Endothelial cell of umbilical vein (primary cell): ENCODE data around the gene GPA33. TPM values are rescaled to one million over a fixed set of nuclear protein-coding genes. Genes with fewer than 3 reads are reported as not detected.

Experiments used
- BruUV-seq: library from RNA; stranded (reverse); fragments of 400-500 nt; replicated peaks from 2 replicates; lab custom pipeline; 2021; lab: Mats Ljungman, UMichigan
- CTCF ChIA-PET: fragments of 300-600, 350-600 bp; sonication (Branson Sonifier 250); formaldehyde crosslinking; loops from one replicate; lab custom pipeline; 2021; ENCODE audit warnings: antibody characterized with exemption, inconsistent platforms; lab: Charles Lee
- POLR2A ChIA-PET: fragments of 300-600, 350-600 bp; sonication (Branson Sonifier 250); formaldehyde crosslinking; loops from one replicate; lab custom pipeline; 2021; ENCODE audit warnings: antibody characterized with exemption, inconsistent platforms; lab: Charles Lee
- DNase-seq: peaks from one replicate; pipeline ENCODE4 v3.0.0-alpha.2; 2011; ENCODE audit warnings: low read depth, low spot score
- FAIRE-seq: peaks from 2 replicates; lab custom pipeline; 2011; peaks lifted over from hg19 to GRCh38; lab: Jason Lieb, UNC
- H2AFZ ChIP-seq: 2 replicates; pipeline ENCODE4 v1.6.0; 2012; ENCODE audit warnings: low read depth, low read length, control low read depth, inconsistent platforms
- H3K27ac ChIP-seq: 2 replicates; pipeline ENCODE4 v1.5.1; 2011; ENCODE audit warnings: low read depth, mild to moderate bottlenecking, control low read depth, low read length, moderate library complexity; ENCODE audit not compliant: insufficient read depth
- H3K27me3 ChIP-seq, 2 experiments: 2 replicates each; pipeline versions ENCODE4 v1.6.0 to v1.6.1; 2011; ENCODE audit warnings: low read length in 2 of 2, mixed read lengths in 1 of 2; ENCODE audit not compliant: control insufficient read depth in 2 of 2, insufficient read depth in 2 of 2
- H3K36me3 ChIP-seq, 2 experiments: 2 replicates in 1 of 2; 3 replicates in 1 of 2; pipeline ENCODE4 v1.5.1; 2011; ENCODE audit warnings: low read length in 2 of 2, mild to moderate bottlenecking in 1 of 2, moderate library complexity in 1 of 2; ENCODE audit not compliant: control insufficient read depth in 2 of 2, insufficient read depth in 2 of 2; ENCODE audit errors: extremely low read depth in 1 of 2
- H3K4me1 ChIP-seq: 3 replicates; pipeline ENCODE4 v1.5.1; 2011; ENCODE audit warnings: mild to moderate bottlenecking, low read length; ENCODE audit not compliant: control insufficient read depth, insufficient read depth; ENCODE audit errors: extremely low read depth
- H3K4me2 ChIP-seq: 2 replicates; pipeline ENCODE4 v1.6.1; 2011; ENCODE audit warnings: low read length, control low read depth, mixed read lengths; ENCODE audit not compliant: insufficient read depth
- H3K4me3 ChIP-seq, 3 experiments: fragments of 200-600 bp in 1 of 3; sonication (generic), shearing (Covaris generic) in 1 of 3; replicated peaks in 1 of 3; 2 replicates each; pipeline ENCODE4 v1.5.1; 2011 to 2016; ENCODE audit warnings: control low read depth in 3 of 3, low read length in 3 of 3, mild to moderate bottlenecking in 2 of 3, inconsistent platforms in 1 of 3, low read depth in 1 of 3, moderate library complexity in 1 of 3; ENCODE audit not compliant: insufficient read depth in 1 of 3
- H3K79me2 ChIP-seq: 2 replicates; pipeline ENCODE4 v1.6.0; 2012; ENCODE audit warnings: low read length, inconsistent platforms; ENCODE audit not compliant: control insufficient read depth, insufficient read depth
- H3K9ac ChIP-seq: replicated peaks from 2 replicates; pipeline ENCODE3; 2011; ENCODE audit warnings: low read length, control low read depth; ENCODE audit not compliant: insufficient read depth; ENCODE audit errors: extremely low read depth
- H3K9me1 ChIP-seq: replicated peaks from 3 replicates; pipeline ENCODE4 v1.6.0; 2011; ENCODE audit warnings: mild to moderate bottlenecking, low read length; ENCODE audit not compliant: control insufficient read depth, insufficient read depth; ENCODE audit errors: extremely low read depth
- H3K9me3 ChIP-seq: replicated peaks from 2 replicates; pipeline ENCODE4 v1.5.1; 2012; ENCODE audit warnings: low read length, inconsistent platforms; ENCODE audit not compliant: control insufficient read depth, insufficient read depth
- H4K20me1 ChIP-seq: replicated peaks from 2 replicates; pipeline ENCODE3; 2011; ENCODE audit warnings: mild to moderate bottlenecking, low read length; ENCODE audit not compliant: control insufficient read depth, insufficient read depth; ENCODE audit errors: extremely low read depth
- EZH2 ChIP-seq: IDR thresholded peaks from 2 replicates; pipeline ENCODE4 v1.6.1; 2012; ENCODE audit warnings: borderline replicate concordance, low read depth, mild to moderate bottlenecking, moderate library complexity, low read length, inconsistent platforms; ENCODE audit not compliant: severe bottlenecking
- FOS ChIP-seq: IDR thresholded peaks from 2 replicates; pipeline ENCODE4 v1.6.1; 2011; ENCODE audit warnings: mild to moderate bottlenecking, low read length, moderate library complexity, borderline replicate concordance; ENCODE audit not compliant: insufficient read depth
- GATA2 ChIP-seq: IDR thresholded peaks from 2 replicates; pipeline ENCODE4 v1.7.0; 2011; ENCODE audit warnings: low read depth, mild to moderate bottlenecking, moderate library complexity, mixed read lengths, low read length; ENCODE audit not compliant: insufficient read length, insufficient read depth
- JUN ChIP-seq: IDR thresholded peaks from 2 replicates; pipeline ENCODE4 v1.6.1; 2011; ENCODE audit warnings: borderline replicate concordance, low read depth; ENCODE audit not compliant: insufficient read length, insufficient read depth
- MAX ChIP-seq: IDR thresholded peaks from 2 replicates; pipeline ENCODE4 v1.6.1; 2011; ENCODE audit not compliant: insufficient read depth, insufficient read length
- MYC ChIP-seq: IDR thresholded peaks from one replicate; pipeline ENCODE4 v1.6.1; 2011; ENCODE audit warnings: mild to moderate bottlenecking, low read depth, low read length
- POLR2A ChIP-seq: IDR thresholded peaks from 2 replicates; pipeline ENCODE4 v1.6.1; 2012; ENCODE audit warnings: low read depth, mild to moderate bottlenecking, control low read depth, low read length
- POLR2AphosphoS5 ChIP-seq: IDR thresholded peaks from 2 replicates; pipeline ENCODE4 v1.6.1; 2012; ENCODE audit warnings: low read depth, mild to moderate bottlenecking, control low read depth, low read length, moderate library complexity; ENCODE audit not compliant: insufficient read depth
- dilution Hi-C: fragments of 300-500 bp; cut with MboI; formaldehyde crosslinking; loops from one replicate; pipeline ENCODE4 v1.15.0; 2019; ENCODE audit warnings: low sequenced_read_pairs; ENCODE audit not compliant: extremely low pct_ligation_motif_present
- intact Hi-C: fragments of 100-400 bp; cut with micrococcal nuclease; formaldehyde crosslinking; loops from one replicate; pipeline ENCODE4 v1.10.0; 2022
- polyA plus RNA-seq, 4 experiments: library from polyadenylated mRNA; depleted of rRNA in 3 of 4; stranded (reverse) in 3 of 4; unstranded in 1 of 4; fragments of >200 nt; gene quantifications; 2 replicates each; pipeline versions ENCODE4 v1.2.1 to v1.2.3, GENCODE V29; 2011 to 2012; ENCODE audit warnings: missing spikeins in 1 of 4
- total RNA-seq: library from RNA; stranded (reverse); gene quantifications from 2 replicates; pipeline ENCODE4 v1.2.3, GENCODE V29; 2021
- TF ChIP-seq, protein P1 (sequence below), 2 donors: IDR thresholded peaks; 1 replicate in 1 of 2; 2 replicates in 1 of 2; pipeline ENCODE4 v1.5.1; 2011; ENCODE audit warnings: low read length in 2 of 2, mild to moderate bottlenecking in 2 of 2, moderate library complexity in 2 of 2, control low read depth in 1 of 2, inconsistent platforms in 1 of 2, low read depth in 1 of 2; ENCODE audit not compliant: insufficient read depth in 1 of 2; ENCODE audit errors: extremely low read depth in 1 of 2

GPA33 gene
- total and polyA plus RNA-seq, 2 donors (not counting 3 experiments of a cell fraction or from before 2014, with no cell fraction given): not detected

- Histone ChIP-seq H3K4me1 (no peaks in the 10 kb centered on the region), H3K27ac (no peak overlapping the region), H3K27me3 (peaks cover 5 to 9% of the 10 kb centered on the region in 2 experiments), H3K4me2 (no peak overlapping the region), H3K9me3 (no peaks in the 10 kb centered on the region), H3K4me3 (no peak overlapping the region), H3K9ac (no peak overlapping the region), H3K9me1 (no peaks in the 10 kb centered on the region), H2AFZ (no peak overlapping the region), H3K79me2 (no peaks in the 10 kb centered on the region), H4K20me1 (no peaks in the 10 kb centered on the region), H3K36me3 (no peaks in the 10 kb centered on the region)
- ChIA-PET POLR2A (no interaction called here), CTCF (no interaction called here)
- TF ChIP-seq FOS (no peak), GATA2 (no peak), MAX (no peak), POLR2A (no peak), EZH2 (no peak), JUN (no peak), MYC (no peak), POLR2AphosphoS5 (no peak)
- TF ChIP-seq, protein P1, sequence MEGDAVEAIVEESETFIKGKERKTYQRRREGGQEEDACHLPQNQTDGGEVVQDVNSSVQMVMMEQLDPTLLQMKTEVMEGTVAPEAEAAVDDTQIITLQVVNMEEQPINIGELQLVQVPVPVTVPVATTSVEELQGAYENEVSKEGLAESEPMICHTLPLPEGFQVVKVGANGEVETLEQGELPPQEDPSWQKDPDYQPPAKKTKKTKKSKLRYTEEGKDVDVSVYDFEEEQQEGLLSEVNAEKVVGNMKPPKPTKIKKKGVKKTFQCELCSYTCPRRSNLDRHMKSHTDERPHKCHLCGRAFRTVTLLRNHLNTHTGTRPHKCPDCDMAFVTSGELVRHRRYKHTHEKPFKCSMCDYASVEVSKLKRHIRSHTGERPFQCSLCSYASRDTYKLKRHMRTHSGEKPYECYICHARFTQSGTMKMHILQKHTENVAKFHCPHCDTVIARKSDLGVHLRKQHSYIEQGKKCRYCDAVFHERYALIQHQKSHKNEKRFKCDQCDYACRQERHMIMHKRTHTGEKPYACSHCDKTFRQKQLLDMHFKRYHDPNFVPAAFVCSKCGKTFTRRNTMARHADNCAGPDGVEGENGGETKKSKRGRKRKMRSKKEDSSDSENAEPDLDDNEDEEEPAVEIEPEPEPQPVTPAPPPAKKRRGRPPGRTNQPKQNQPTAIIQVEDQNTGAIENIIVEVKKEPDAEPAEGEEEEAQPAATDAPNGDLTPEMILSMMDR (IDR thresholded peaks at IDR 0.05; ENCODE audit: extremely low read depth in 1 of 2, insufficient read depth in 1 of 2, low read depth in 1 of 2, low read length in 2 of 2): no peak
- no peak for FAIRE-seq
- dilution Hi-C loops (no loop called here), intact Hi-C loops (no loop called here)
- no TSS peak for BruUV-seq
- DNase-seq: no peak
Measured at GRCh38 chr1:167117225-167117624, 27.0 kb upstream of the GPA33 start.
